ENCODE measurements around the gene SERPINA4.

SERPINA4 gene, protein sequence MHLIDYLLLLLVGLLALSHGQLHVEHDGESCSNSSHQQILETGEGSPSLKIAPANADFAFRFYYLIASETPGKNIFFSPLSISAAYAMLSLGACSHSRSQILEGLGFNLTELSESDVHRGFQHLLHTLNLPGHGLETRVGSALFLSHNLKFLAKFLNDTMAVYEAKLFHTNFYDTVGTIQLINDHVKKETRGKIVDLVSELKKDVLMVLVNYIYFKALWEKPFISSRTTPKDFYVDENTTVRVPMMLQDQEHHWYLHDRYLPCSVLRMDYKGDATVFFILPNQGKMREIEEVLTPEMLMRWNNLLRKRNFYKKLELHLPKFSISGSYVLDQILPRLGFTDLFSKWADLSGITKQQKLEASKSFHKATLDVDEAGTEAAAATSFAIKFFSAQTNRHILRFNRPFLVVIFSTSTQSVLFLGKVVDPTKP

GRCh38 chr14:94560751-94561655 lies at the start of gene SERPINA4:
SERPINA4 (plus strand) TSS chr14:94561442; CDS start chr14:94563483, 2,041 bp downstream.
- DNase-seq = no peak

DNA sequence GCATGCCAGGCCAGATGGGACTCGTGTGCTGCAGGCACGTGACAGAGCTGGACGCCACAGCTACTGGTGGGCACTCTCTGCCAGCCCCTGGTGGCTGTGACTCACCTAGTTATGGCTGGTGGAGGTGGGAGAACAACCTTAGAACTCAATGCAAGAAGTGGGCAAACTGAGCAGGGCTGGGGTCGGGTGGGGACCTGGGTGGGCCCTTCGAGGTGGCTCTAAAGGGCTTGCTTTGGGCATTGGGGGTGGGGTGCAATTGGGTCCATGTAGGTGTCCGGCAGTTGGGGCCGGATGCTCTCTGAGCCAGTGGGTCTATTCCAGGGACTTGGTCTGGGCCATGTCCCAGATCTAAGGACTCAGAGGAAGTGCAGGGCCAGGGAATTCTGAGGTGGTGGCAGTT lies 46.9 kb upstream of the SERPINA4 start:
- no peak for DNase-seq

DNA sequence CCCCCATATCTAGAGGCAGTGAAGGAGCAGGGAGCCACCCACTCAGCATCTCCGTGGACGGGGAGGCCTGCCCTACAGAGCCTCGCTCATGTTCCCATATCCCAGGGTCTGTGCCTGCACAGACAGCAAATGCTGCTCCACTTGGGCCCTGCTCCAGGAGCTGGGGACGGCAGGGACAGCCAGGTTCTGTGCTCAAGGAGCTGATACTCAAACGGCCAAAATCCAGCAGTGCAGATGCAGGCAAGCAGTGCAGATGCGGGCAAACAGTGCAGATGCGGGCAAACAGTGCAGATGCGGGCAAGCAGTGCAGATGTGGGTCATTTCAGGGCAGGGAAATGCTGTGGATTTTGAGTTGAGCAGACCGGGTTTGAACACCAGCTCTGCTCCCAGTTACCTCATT lies 45.8 kb upstream of the SERPINA4 start:
- no peak for DNase-seq

- DNase-seq = no peak
Measured at GRCh38 chr14:94515856-94516255, 45.4 kb upstream of the SERPINA4 start.

DNA sequence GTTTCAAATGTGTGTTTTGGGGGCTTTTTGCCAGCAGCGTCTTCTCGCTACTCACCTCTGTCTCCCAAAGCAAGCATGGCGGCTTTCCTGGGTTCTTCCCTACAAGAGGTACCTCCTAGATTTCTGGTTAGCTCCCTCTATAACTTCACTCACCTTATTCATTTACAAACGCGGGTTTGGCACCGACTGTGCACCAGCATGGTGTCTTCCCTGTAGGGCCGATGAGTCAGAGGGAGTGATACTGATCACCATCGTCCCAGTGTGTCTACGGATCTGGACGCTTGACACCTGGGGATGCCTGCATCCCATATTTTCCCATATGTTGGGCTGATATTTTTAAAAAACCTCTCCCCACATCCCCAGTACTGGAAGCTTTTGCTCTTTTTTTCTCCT lies 44.0 kb upstream of the SERPINA4 start:
- DNase-seq = no peak

DNA sequence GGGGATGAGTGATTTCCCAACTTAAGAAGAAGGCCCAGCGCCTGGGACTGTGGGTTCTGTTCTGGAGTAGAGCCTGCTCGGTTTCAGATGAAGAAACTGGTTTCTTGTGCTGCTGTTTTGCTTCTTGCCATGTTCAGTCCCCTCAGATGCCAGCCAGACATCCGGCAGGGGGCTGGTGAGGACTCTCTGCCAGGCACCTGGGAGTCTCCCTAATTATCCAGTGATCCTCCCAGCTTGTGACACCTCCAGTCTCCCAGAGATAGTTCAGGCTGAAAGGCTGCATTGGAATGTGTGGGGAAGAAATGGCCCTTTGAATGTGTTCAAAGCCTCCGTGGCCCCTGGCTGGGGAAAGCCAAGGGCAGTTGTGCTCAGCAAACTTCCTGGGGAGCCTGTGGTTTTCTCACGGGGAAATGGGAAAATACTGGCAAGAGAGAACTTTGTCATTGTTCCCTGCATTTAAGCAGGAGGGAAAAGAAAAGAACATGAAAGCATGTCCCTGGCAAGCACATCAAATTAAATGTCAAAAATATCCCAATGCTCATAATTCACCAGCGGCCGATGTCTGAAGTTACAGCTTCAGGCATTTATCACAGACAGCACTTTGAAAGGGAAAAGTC lies 43.5 kb upstream of the SERPINA4 start:
- DNase-seq = no peak

DNA sequence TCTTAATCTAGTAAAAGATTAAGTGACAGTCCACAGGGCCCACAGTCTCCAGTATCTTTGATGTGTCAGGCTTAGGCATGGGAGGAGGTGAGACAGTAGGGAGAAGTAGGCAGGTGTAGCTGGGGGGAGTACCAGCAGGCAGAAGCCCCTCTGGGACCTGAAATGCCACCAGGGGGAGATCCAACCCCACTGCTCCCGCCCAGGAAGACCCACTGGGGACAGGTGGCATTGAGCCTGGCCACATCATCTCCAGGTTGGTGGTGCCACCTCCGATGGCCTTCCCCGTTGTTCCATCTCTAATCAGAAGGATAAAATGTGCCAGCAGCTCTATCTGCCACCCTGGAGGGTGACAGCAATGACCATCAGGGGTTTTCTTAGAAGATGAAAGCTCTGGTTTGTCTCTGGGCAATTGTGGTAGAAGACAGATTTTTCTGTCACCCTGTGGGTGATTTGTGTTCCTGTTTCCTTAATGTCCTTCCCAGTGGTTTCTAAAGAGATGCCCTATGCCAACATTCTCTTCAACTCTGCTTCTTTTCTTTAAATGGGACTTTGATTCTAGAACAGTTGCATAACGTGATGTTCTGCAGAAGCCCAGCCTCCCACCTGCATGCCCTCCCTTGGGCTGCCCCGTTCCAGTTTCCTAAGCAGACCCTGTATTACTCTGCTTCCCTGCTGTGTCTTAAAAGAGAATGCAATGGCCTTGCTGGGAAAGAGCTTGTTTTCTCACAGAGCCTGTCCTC lies 39.7 kb upstream of the SERPINA4 start:
- no peak for DNase-seq

GRCh38 chr14:94522115-94522724 lies 39.0 kb upstream of the SERPINA4 start:
- DNase-seq = no peak

- DNase-seq = no peak
Measured at GRCh38 chr14:94523265-94523664, 38.0 kb upstream of the SERPINA4 start.

DNA sequence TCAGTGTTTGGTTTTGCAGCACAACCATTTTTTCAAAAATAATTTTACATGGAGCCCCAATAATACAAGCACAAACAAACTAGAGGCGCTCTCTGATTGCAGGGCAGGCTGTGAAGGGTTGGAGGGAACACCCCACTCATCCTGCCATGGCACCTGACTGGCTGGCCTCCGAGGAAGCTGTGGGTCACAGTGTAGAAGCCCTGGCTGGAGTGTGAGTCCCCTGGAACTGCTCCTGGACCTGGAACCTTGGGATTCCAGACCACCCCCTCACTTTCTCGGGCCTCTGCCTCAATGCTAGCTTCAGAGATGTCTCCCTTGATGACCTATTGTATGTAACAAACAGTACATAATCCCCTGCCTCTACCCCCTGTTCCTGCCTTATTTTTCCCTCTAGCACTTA lies 37.1 kb upstream of the SERPINA4 start:
- no peak for DNase-seq

DNA sequence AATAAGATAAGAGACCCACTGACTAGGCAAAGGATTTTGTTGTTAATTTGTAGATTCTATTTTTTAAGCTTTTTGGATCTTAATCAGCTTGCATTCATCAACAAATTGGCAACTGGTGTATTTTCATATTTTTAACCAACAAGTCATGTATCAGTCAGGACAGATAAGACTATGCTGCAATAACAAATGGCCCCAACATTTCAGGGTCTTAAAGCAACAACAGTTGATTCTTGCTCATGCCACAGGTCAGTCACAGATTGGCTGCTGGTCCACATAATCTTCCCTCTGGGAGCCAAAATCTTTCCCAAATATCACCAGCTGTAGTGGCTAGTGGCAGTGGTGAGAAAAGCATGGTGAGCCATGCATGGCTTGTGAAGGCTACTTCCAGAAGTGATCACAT lies 30.1 kb upstream of the SERPINA4 start:
- no peak for DNase-seq

- DNase-seq = no peak
Measured at GRCh38 chr14:94532447-94532846, 28.8 kb upstream of the SERPINA4 start.

- no peak for DNase-seq
Measured at GRCh38 chr14:94535506-94535905, 25.7 kb upstream of the SERPINA4 start.

DNA sequence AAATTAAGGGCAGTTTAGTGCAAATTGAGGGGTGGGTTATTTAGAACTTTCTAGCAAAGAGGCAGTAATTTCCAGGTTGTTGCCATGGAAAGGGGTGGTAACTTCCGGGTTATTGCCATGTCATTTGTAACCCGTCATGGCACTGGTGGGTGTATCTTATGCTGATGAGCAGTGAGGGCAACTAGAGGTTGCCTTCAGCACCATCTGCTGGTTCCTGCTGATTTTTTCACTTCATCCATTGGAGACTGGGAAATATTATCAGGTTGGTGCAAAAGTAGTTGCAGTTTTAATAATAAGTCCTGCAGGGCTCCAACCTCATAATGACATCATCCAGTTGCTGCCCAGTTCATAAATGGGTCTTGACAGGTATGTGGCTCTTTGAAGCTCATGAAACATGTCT lies 24.4 kb upstream of the SERPINA4 start:
- no peak for DNase-seq

DNA sequence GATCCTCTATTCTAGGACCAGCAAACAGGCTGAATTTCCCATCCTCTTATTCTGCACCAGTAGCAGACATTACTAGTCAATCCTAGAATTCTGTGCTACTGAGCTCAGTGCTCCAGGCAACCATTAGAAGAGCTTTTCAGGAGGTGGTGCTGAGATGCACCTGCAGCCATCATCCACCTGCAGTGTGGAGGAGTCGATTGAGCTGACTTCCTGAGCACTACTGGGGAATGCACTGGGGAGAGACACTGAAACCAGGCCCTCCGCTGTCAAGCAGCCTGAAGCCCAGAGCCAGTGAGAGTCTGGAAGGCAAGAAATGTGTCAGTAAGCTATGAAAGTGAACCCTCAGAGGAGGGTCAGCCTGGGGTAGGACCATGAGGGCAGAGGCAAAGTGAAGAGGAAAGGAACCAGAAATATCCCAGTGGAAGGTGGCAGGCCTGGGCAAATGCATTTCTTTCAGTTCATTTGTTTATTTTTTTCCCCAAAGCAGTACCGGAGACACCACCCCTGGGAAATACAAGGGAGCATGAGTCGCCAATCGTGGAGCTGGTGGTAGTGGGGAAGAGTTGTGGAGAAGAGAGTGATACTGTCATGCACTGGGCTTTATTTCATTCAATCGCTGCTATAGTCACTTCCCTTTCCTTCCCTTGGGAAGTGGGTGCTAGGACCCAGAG lies 23.0 kb upstream of the SERPINA4 start:
- no peak for DNase-seq

GRCh38 chr14:94539181-94539580 lies 22.1 kb upstream of the SERPINA4 start:
- no peak for DNase-seq

GRCh38 chr14:94540031-94540794 lies 21.0 kb upstream of the SERPINA4 start:
- DNase-seq = no peak

DNA sequence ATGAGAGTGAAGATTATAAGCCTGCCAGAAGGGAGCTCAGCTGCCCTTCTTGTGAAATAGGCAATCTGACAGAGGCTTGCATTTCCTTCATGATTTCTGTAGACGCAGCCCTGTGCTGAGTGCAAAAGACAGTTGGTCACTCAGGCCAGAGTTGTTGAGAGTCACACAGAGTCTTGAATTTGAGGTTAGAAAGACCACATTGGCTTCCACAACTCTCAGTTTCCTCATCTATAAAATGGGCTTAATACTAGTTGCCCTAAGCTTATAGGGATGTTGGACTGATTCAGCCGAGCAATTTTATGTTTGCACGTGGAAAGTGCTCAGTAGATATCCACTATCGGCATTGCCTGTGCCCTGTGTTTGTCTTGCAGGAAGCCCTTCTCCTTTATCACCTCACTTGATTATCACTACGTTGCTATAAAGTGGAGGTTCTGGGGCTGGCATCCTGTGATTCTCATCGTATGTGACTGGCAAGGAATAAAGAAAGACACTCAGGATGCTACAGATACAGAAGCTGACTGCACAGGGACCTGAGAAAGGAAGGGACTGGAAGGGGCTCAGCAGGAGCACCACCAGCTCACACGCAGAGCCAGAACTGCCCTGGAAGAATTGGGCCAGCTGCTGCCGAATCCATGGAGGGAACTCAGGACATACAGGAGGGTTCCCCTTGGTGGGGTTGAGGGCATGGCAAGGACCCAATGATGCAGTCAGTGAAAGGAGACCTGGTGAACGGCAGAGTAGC lies 19.8 kb upstream of the SERPINA4 start:
- no peak for DNase-seq

DNA sequence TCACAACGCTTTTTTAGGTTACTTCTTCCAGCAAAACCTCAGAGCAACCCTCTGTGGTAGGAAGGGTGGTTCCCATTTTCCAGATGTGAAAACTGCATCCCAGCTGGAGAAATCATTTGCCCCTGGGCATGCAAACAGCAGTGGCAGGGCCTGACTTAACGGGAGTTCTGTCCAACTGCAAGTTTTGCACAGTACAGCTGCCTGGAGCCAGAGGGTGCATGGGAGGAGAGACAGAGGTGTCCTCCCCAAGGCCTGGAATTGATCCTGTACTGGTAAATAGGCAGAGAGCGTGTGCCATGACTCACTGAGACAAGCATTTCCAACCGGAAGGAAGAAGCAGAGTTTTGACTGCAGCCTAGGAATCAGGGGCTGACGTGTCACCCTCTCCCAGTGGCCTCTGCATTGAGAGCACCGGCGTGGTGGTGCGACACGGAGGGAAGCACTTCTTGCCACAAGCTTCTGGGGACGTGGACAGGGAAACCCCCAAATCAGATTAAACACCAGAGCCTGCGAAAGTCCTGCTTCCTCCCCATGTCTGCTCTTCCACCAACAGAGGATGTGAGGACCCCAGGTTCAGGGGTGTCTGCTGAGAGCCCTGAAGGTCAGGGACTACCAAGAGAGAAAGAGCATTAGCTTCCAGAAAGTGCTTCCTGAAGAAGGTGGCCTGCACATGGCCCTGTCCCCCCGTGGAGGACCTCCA lies 19.0 kb upstream of the SERPINA4 start:
- DNase-seq = no peak

All from NCI-H1436 (cell line).